ENCODE data around the gene KIDINS220.

DNA sequence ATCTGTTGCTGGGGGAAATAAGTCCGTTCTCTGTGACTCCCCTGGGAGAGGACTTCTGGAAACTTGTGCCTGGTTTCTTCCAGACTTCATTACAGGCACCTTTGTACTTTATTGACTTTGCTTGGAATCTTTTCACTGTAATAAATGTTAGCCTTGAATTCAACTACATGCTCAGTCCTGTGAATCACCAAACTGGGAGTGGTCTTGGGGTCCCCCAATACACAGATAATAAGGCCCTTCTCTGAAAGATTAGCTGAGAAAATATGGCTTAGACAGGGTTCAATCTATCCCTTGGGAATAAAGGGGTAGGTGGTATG, 48.7 kb upstream of the KIDINS220 start:
- TF ChIP-seq BRCA1 (CRISPR knock-in tag; IDR thresholded peaks at IDR 0.05) (no peak), ARID2 (CRISPR knock-in tag; IDR thresholded peaks at IDR 0.05; ENCODE audit: borderline replicate concordance) (no peak), GATAD2A (CRISPR knock-in tag; IDR thresholded peaks at IDR 0.05) (no peak), ZNF776 (CRISPR knock-in tag; IDR thresholded peaks at IDR 0.05) (no peak)
- TF ChIP-seq, protein P1, sequence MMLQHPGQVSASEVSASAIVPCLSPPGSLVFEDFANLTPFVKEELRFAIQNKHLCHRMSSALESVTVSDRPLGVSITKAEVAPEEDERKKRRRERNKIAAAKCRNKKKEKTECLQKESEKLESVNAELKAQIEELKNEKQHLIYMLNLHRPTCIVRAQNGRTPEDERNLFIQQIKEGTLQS (CRISPR knock-in tag; IDR thresholded peaks at IDR 0.05), result no peak

Data from HepG2 (cell line).